ENCODE measurements around the gene PCGF2. TPM values are rescaled to one million over a fixed set of nuclear protein-coding genes. Genes with fewer than 3 reads are reported as not detected.

The PCGF2 gene
- total and polyA plus RNA-seq, 9 of the 15 experiments (the other 6 are each of a cell fraction or from before 2014, with no cell fraction given): 1.3 to 33.4 (median 7.0) TPM

DNA sequence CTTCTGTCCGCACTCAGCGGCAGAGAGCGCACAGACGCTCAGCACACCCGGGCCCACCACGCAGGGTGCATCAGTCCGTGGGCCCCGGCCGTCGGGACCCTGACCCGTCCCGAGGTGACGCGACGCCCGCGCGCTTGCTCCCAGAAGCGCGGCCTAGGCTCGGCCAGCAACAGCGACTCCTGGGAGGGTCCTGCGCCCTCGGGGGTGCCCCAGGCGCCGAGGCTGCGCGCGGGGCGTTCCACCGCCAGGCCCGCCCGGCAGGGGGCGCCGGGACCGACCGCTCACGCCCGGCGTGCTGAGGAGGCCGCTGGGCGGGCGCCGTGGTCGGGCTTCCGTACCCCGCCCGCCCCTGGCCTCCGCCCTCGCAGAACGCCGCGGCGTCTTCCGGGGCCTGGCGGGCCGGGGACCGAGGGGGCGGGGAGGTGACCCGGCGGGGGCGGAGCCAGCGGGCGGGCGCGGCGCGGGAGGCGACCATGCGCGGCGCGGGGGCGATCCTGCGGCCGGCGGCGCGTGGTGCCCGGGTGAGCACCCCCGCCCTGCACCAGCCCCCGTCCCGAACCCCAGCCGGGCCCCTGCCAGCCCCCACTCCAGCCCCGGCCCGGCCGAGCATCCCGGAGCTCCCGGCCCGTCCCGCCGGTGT, 18.1 kb downstream of the PCGF2 start, which contains the start of gene CISD3 (continued):
- TF ChIP-seq, protein P1, sequence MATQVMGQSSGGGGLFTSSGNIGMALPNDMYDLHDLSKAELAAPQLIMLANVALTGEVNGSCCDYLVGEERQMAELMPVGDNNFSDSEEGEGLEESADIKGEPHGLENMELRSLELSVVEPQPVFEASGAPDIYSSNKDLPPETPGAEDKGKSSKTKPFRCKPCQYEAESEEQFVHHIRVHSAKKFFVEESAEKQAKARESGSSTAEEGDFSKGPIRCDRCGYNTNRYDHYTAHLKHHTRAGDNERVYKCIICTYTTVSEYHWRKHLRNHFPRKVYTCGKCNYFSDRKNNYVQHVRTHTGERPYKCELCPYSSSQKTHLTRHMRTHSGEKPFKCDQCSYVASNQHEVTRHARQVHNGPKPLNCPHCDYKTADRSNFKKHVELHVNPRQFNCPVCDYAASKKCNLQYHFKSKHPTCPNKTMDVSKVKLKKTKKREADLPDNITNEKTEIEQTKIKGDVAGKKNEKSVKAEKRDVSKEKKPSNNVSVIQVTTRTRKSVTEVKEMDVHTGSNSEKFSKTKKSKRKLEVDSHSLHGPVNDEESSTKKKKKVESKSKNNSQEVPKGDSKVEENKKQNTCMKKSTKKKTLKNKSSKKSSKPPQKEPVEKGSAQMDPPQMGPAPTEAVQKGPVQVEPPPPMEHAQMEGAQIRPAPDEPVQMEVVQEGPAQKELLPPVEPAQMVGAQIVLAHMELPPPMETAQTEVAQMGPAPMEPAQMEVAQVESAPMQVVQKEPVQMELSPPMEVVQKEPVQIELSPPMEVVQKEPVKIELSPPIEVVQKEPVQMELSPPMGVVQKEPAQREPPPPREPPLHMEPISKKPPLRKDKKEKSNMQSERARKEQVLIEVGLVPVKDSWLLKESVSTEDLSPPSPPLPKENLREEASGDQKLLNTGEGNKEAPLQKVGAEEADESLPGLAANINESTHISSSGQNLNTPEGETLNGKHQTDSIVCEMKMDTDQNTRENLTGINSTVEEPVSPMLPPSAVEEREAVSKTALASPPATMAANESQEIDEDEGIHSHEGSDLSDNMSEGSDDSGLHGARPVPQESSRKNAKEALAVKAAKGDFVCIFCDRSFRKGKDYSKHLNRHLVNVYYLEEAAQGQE (IDR thresholded peaks at IDR 0.05; ENCODE audit: borderline replicate concordance): peak; percentile 46
- TF ChIP-seq, protein P1 (CRISPR knock-in tag; IDR thresholded peaks at IDR 0.05; ENCODE audit: low read depth): peak; percentile 83
- TF ChIP-seq EWSR1 (IDR thresholded peaks at IDR 0.05; ENCODE audit: borderline replicate concordance, low read depth, partially characterized antibody) (no peak), RBM25 (IDR thresholded peaks at IDR 0.05; ENCODE audit: low read depth, low read length, severe bottlenecking) (no peak), ZNF586 (CRISPR knock-in tag; conservative IDR thresholded peaks at IDR 0.05) (no peak), SRSF1 (IDR thresholded peaks at IDR 0.05; ENCODE audit: low read depth, low read length) (no peak), NFE2 (IDR thresholded peaks at IDR 0.05; ENCODE audit: low read depth) (no peak), MTA3 (IDR thresholded peaks at IDR 0.05; ENCODE audit: borderline replicate concordance) (peak; percentile 90), ZBTB17 (CRISPR knock-in tag; IDR thresholded peaks at IDR 0.05) (peak; percentile 81; the same call in 1 of the 2 replicates), GATAD2B (IDR thresholded peaks at IDR 0.05; ENCODE audit: borderline replicate concordance) (peak; percentile 98), ZBTB7A (IDR thresholded peaks at IDR 0.05; ENCODE audit: borderline replicate concordance, control insufficient read depth, low read depth, low read length) (peak; percentile 96), NFYB (IDR thresholded peaks at IDR 0.05; ENCODE audit: extremely low read depth, insufficient read length) (no peak), POLR2B (IDR thresholded peaks at IDR 0.05; ENCODE audit: low read depth, partially characterized antibody) (peak; percentile 19), NRF1 (conservative IDR thresholded peaks at IDR 0.05 in 1 of 2, IDR thresholded peaks at IDR 0.05 in 1 of 2) (peak; percentile 72 to 80), XRCC5 (IDR thresholded peaks at IDR 0.05; ENCODE audit: low read depth, low read length) (no peak), TCF7 (IDR thresholded peaks at IDR 0.05; ENCODE audit: borderline replicate concordance) (no peak), HCFC1 (IDR thresholded peaks at IDR 0.05; ENCODE audit: low read depth, low read length) (peak; percentile 57), HDAC6 (IDR thresholded peaks at IDR 0.05; ENCODE audit: low read depth, low read length) (no peak), MIER1 (IDR thresholded peaks at IDR 0.05; ENCODE audit: low read depth) (no peak)
- TF ChIP-seq, protein P2, sequence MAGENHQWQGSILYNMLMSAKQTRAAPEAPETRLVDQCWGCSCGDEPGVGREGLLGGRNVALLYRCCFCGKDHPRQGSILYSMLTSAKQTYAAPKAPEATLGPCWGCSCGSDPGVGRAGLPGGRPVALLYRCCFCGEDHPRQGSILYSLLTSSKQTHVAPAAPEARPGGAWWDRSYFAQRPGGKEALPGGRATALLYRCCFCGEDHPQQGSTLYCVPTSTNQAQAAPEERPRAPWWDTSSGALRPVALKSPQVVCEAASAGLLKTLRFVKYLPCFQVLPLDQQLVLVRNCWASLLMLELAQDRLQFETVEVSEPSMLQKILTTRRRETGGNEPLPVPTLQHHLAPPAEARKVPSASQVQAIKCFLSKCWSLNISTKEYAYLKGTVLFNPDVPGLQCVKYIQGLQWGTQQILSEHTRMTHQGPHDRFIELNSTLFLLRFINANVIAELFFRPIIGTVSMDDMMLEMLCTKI (IDR thresholded peaks at IDR 0.05; ENCODE audit: partially characterized antibody): no peak

Data from K562 (cell line).